ENCODE data around the gene ZNF850. TPM values are rescaled to one million over a fixed set of nuclear protein-coding genes. Genes with fewer than 3 reads are reported as not detected.
A peak's percentile ranks its signal among the peaks of the same experiment; 100 is the strongest.

The ZNF850 gene
- total and polyA plus RNA-seq, 2 of the 8 experiments (the other 6 are each of a cell fraction or from before 2014, with no cell fraction given) = 6.7 to 21.2 TPM

GRCh38 chr19:36771261-36772231, 1.1 kb downstream of the ZNF850 start (continued):
- TF ChIP-seq POU5F1 (IDR thresholded peaks at IDR 0.05; ENCODE audit: low read depth, low read length) (no peak), JUN (IDR thresholded peaks at IDR 0.05; ENCODE audit: low read depth, low read length) (no peak), CBX8 (IDR thresholded peaks at IDR 0.05; ENCODE audit: borderline replicate concordance, low read depth, low read length) (no peak), KDM1A (IDR thresholded peaks at IDR 0.05; ENCODE audit: borderline replicate concordance, low read length) (no peak), CHD1 (IDR thresholded peaks at IDR 0.05; ENCODE audit: low read depth, low read length) (no peak; the same call in 1 of the 2 replicates), YY1 (IDR thresholded peaks at IDR 0.05; ENCODE audit: low read depth, low read length) (no peak), EGR1 (IDR thresholded peaks at IDR 0.05; ENCODE audit: borderline replicate concordance, low read depth, low read length) (no peak), EP300 (IDR thresholded peaks at IDR 0.05; ENCODE audit: borderline replicate concordance in 1 of 2, low read depth in 2 of 2, low read length in 2 of 2) (no peak), SP2 (IDR thresholded peaks at IDR 0.05; ENCODE audit: low read length) (peak; percentile 7; the same call in 1 of the 2 replicates), KDM4A (IDR thresholded peaks at IDR 0.05; ENCODE audit: low read depth, low read length, severe bottlenecking) (no peak), RFX5 (IDR thresholded peaks at IDR 0.05; ENCODE audit: borderline replicate concordance, low read depth, low read length) (no peak), TBP (IDR thresholded peaks at IDR 0.05; ENCODE audit: low read depth, low read length) (peak; percentile 80), TAF1 (IDR thresholded peaks at IDR 0.05; ENCODE audit: low read depth, low read length) (peak; percentile 84), TAF7 (optimal IDR thresholded peaks at IDR 0.05; ENCODE audit: borderline replicate concordance, low read depth, low read length) (no peak), PHF8 (conservative IDR thresholded peaks at IDR 0.05; ENCODE audit: low read depth, low read length) (peak; percentile 39), CHD2 (IDR thresholded peaks at IDR 0.05; ENCODE audit: low read length) (peak; percentile 78), SRF (IDR thresholded peaks at IDR 0.05; ENCODE audit: low read depth, low read length) (peak; percentile 86), HDAC6 (IDR thresholded peaks at IDR 0.05; ENCODE audit: low read depth, low read length) (no peak), MAX (IDR thresholded peaks at IDR 0.05) (0 out of 2 replicates have a peak, but pooled peaks have one; percentile 32)
- TF ChIP-seq, protein P1, sequence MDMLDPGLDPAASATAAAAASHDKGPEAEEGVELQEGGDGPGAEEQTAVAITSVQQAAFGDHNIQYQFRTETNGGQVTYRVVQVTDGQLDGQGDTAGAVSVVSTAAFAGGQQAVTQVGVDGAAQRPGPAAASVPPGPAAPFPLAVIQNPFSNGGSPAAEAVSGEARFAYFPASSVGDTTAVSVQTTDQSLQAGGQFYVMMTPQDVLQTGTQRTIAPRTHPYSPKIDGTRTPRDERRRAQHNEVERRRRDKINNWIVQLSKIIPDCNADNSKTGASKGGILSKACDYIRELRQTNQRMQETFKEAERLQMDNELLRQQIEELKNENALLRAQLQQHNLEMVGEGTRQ (IDR thresholded peaks at IDR 0.05; ENCODE audit: low read length) = no peak

All from H1 (cell line).